ENCODE measurements around the gene WDR46. TPM values are rescaled to one million over a fixed set of nuclear protein-coding genes. Genes with fewer than 3 reads are reported as not detected.

The WDR46 gene
- total and polyA plus RNA-seq, 2 of the 13 experiments (the other 11 are each of a cell fraction or from before 2014, with no cell fraction given), result 47.4 to 105 TPM

DNA sequence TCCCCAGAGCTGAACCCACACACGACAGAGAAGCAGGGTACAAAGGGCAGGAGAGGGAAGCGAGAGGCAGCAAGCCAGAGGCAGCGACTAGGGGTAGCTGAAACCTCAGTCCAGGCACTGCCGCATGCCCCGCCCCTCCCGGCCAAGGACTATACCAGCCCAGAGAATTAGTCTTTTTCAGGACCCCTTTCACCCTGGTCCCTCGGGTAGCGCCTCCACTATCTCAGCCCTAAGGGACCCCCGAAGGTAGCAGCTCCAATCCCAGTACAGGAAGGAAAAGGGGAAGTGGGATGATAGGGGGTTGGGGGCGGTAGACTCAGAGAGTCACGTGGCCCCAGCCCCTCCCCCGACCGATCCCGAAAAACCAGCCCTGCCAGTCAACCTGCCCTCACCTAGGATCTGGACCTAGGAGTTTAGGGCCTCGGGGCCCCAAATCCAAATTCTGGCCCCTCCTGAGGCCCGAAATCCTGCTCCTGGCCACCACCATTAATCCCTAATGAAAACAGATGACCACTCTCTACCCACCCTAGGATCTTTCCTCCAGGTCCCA, 8.4 kb upstream of the WDR46 start (continued):
- TF ChIP-seq, protein P1, sequence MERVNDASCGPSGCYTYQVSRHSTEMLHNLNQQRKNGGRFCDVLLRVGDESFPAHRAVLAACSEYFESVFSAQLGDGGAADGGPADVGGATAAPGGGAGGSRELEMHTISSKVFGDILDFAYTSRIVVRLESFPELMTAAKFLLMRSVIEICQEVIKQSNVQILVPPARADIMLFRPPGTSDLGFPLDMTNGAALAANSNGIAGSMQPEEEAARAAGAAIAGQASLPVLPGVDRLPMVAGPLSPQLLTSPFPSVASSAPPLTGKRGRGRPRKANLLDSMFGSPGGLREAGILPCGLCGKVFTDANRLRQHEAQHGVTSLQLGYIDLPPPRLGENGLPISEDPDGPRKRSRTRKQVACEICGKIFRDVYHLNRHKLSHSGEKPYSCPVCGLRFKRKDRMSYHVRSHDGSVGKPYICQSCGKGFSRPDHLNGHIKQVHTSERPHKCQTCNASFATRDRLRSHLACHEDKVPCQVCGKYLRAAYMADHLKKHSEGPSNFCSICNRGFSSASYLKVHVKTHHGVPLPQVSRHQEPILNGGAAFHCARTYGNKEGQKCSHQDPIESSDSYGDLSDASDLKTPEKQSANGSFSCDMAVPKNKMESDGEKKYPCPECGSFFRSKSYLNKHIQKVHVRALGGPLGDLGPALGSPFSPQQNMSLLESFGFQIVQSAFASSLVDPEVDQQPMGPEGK (CRISPR knock-in tag; IDR thresholded peaks at IDR 0.05), result peak; percentile 36; the same call in 1 of the 2 replicates
- TF ChIP-seq, protein P2, sequence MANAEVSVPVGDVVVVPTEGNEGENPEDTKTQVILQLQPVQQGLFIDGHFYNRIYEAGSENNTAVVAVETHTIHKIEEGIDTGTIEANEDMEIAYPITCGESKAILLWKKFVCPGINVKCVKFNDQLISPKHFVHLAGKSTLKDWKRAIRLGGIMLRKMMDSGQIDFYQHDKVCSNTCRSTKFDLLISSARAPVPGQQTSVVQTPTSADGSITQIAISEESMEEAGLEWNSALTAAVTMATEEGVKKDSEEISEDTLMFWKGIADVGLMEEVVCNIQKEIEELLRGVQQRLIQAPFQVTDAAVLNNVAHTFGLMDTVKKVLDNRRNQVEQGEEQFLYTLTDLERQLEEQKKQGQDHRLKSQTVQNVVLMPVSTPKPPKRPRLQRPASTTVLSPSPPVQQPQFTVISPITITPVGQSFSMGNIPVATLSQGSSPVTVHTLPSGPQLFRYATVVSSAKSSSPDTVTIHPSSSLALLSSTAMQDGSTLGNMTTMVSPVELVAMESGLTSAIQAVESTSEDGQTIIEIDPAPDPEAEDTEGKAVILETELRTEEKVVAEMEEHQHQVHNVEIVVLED (CRISPR knock-in tag; IDR thresholded peaks at IDR 0.05; ENCODE audit: borderline replicate concordance), result no peak
- TF ChIP-seq, protein P3, sequence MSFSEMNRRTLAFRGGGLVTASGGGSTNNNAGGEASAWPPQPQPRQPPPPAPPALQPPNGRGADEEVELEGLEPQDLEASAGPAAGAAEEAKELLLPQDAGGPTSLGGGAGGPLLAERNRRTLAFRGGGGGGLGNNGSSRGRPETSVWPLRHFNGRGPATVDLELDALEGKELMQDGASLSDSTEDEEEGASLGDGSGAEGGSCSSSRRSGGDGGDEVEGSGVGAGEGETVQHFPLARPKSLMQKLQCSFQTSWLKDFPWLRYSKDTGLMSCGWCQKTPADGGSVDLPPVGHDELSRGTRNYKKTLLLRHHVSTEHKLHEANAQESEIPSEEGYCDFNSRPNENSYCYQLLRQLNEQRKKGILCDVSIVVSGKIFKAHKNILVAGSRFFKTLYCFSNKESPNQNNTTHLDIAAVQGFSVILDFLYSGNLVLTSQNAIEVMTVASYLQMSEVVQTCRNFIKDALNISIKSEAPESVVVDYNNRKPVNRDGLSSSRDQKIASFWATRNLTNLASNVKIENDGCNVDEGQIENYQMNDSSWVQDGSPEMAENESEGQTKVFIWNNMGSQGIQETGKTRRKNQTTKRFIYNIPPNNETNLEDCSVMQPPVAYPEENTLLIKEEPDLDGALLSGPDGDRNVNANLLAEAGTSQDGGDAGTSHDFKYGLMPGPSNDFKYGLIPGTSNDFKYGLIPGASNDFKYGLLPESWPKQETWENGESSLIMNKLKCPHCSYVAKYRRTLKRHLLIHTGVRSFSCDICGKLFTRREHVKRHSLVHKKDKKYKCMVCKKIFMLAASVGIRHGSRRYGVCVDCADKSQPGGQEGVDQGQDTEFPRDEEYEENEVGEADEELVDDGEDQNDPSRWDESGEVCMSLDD (CRISPR knock-in tag; IDR thresholded peaks at IDR 0.05; ENCODE audit: borderline replicate concordance), result peak; percentile 24; the same call in 1 of the 2 replicates
- TF ChIP-seq, protein P4, sequence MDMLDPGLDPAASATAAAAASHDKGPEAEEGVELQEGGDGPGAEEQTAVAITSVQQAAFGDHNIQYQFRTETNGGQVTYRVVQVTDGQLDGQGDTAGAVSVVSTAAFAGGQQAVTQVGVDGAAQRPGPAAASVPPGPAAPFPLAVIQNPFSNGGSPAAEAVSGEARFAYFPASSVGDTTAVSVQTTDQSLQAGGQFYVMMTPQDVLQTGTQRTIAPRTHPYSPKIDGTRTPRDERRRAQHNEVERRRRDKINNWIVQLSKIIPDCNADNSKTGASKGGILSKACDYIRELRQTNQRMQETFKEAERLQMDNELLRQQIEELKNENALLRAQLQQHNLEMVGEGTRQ (IDR thresholded peaks at IDR 0.05; ENCODE audit: low read depth, low read length), result peak; percentile 76
- TF ChIP-seq, protein P4 (CRISPR knock-in tag; IDR thresholded peaks at IDR 0.05; ENCODE audit: borderline replicate concordance), result peak; percentile 92; the same call in 1 of the 2 replicates
- TF ChIP-seq ARNTL (CRISPR knock-in tag; IDR thresholded peaks at IDR 0.05) (peak; percentile 66), ZNF343 (CRISPR knock-in tag; IDR thresholded peaks at IDR 0.05) (0 out of 2 replicates have a peak, but pooled peaks have one; percentile 28), POLR2AphosphoS5 (IDR thresholded peaks at IDR 0.05; ENCODE audit: low read depth, low read length) (peak; percentile 45; the same call in 1 of the 2 replicates), RXRA (CRISPR knock-in tag; IDR thresholded peaks at IDR 0.05) (0 out of 2 replicates have a peak, but pooled peaks have one; percentile 13), TEAD3 (CRISPR knock-in tag; optimal IDR thresholded peaks at IDR 0.05; ENCODE audit: borderline replicate concordance) (peak; percentile 8), AGO2 (optimal IDR thresholded peaks at IDR 0.05; ENCODE audit: low read depth, low read length) (peak; percentile 15), LCORL (IDR thresholded peaks at IDR 0.05) (no peak), LCORL (CRISPR knock-in tag; IDR thresholded peaks at IDR 0.05) (peak; percentile 73), TBL1XR1 (IDR thresholded peaks at IDR 0.05; ENCODE audit: borderline replicate concordance, low read length, partially characterized antibody) (no peak), ZNF816 (CRISPR knock-in tag; IDR thresholded peaks at IDR 0.05; ENCODE audit: borderline replicate concordance) (0 out of 2 replicates have a peak, but pooled peaks have one; percentile 35), SP2 (CRISPR knock-in tag; IDR thresholded peaks at IDR 0.05) (0 out of 2 replicates have a peak, but pooled peaks have one; percentile 9)
- TF ChIP-seq, protein P5, sequence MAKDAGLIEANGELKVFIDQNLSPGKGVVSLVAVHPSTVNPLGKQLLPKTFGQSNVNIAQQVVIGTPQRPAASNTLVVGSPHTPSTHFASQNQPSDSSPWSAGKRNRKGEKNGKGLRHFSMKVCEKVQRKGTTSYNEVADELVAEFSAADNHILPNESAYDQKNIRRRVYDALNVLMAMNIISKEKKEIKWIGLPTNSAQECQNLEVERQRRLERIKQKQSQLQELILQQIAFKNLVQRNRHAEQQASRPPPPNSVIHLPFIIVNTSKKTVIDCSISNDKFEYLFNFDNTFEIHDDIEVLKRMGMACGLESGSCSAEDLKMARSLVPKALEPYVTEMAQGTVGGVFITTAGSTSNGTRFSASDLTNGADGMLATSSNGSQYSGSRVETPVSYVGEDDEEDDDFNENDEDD (CRISPR knock-in tag; IDR thresholded peaks at IDR 0.05; ENCODE audit: borderline replicate concordance), result no peak
